HG03469 (cell line): Measurements from ENCODE around the gene SETD6.

Source experiments
- ATAC-seq: cut with Tn5 transposase; IDR thresholded peaks from one replicate; pipeline ENCODE4 v1.9.1; 2021; ENCODE audit warnings: mild to moderate bottlenecking, moderate library complexity, moderate number of reproducible peaks; ENCODE audit not compliant: unreplicated experiment

The SETD6 gene

DNA sequence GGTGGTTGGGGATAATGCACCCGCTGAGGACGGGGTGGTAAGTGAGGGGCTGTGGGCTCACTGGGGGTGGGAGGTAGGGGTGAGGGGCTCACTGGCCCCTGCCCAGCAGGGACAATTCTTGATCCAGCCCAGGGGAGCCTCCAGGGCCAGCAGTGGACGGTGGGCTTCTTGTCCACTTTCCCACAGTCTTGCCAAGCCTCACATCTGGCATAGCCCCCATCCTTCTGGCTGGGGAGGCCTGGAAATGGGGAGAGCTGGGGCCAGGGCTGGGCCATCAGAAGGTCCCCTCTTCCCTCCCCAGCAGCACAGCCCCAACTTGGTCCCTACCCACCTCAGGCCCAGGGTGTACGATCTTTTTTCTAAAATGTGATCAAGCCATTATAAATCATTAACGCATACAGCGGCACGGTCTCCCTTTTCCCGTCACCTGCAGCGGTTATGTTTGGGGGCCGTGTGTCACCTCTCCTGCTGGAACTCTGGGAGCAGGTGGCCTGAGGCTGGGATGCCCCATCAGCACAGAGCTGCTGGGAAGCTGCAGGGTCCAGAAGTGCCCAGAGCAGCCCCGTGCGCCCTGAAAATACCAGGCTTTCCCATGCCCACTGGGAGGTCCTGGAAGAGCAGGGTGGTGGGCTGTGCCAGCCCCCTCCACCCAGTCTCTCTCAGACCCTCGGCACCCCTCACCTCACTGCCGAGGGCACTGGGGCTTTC lies 7.2 kb upstream of the SETD6 start:
- no peak for ATAC-seq

DNA sequence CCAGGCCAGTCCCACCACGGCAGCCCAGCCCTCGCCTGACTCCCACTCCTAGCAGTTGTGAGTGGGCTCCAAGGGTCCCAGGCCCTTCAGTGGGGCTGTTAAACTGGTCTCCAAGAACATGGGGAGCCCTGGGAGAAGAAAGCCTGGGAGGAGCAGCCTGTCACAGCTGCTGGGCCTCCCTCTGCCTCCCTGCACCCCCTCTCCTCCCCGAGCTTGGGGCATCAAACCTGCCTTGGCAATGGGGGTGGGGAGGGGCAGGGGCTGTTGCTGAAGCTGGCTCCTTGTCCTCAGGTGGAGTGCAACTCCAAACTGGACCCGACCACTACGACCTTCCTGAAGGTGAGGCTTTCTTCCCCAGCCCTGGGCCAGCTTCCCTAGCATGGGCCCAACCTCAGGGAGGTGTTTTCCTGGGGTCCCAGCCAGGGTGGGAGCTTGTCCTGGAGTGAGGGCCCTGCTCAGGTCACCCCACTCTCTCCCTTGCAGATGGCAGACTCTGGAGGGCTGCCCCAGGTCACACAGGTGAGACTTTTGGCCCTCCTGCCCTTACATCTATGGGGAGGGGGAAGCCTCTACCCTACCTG lies 6.6 kb upstream of the SETD6 start:
- ATAC-seq, result no peak

- ATAC-seq, result no peak
These were observed 5.8 kb upstream of the SETD6 start for GRCh38 chr16:58509256-58510096.

GRCh38 chr16:58510097-58510775 lies 5.1 kb upstream of the SETD6 start:
- no peak for ATAC-seq

GRCh38 chr16:58510776-58511628 lies 4.3 kb upstream of the SETD6 start:
- ATAC-seq, result no peak

- ATAC-seq, result no peak
These were observed 3.1 kb upstream of the SETD6 start for GRCh38 chr16:58511933-58512815.

GRCh38 chr16:58513874-58514273 lies 1.4 kb upstream of the SETD6 start:
- ATAC-seq, result no peak

DNA sequence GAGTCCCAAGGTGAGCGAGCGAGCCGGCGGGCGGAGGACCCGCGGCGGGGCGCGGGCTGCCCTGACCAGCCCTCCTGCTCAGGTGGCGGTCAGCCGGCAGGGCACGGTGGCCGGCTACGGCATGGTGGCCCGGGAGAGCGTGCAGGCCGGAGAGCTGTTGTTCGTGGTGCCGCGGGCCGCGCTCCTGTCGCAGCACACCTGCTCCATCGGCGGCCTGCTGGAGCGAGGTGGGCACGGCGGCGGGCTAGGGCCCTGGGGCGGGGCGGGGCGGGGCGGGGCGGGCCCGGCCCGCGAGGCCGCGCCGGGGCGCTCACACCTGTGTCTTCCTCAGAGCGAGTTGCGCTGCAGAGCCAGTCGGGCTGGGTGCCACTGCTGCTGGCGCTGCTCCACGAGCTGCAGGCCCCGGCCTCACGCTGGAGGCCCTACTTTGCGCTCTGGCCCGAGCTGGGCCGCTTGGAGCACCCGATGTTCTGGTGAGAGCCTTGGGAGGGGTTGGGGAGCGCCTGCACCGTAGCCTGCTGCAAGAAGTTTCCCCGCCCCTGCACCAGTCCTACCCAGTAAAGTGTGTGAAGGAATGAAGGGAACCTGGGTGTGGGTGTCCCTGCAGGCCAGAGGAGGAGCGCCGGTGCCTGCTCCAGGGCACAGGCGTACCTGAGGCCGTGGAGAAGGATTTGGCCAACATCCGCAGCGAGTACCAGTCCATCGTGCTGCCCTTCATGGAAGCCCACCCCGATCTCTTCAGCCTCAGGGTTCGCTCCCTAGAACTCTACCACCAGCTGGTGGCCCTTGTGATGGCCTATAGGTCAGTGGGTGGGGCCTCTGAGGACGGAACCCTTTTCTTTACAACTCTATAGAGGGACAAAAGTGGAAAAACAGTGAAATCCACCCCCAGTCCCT lies 802 bp downstream of the SETD6 start:
- ATAC-seq, result peak; percentile 14

GRCh38 chr16:58516768-58517107 lies 1.4 kb downstream of the SETD6 start:
- ATAC-seq, result no peak

DNA sequence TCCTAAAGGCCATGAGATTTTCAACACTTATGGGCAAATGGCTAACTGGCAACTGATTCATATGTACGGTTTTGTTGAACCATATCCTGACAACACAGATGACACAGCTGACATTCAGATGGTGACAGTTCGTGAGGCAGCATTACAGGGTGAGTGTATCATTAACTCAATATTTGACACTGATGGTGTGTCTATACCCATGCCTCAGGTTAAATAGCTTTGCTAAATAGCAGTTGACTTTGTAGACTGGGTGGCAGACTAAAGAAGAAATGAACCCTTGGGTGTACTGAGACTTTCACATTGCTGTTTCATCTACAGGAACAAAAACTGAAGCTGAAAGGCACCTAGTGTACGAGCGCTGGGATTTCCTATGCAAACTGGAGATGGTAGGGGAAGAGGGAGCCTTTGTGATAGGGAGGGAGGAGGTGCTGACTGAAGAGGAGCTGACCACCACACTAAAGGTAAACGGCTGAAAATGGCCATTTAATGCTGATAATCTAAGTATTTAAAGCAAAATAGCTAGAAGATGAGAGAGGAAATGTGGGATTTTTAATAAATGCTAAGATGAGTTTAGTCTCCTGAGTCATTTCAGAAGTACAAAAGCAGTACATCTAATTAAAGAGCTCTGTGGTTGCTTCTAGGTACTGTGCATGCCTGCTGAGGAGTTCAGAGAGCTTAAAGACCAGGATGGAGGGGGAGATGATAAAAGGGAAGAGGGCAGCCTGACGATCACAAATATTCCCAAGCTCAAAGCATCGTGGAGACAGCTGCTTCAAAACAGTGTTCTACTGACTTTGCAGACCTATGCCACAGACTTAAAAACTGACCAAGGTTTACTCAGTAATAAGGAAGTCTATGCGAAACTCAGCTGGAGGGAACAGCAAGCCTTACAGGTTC lies 3.0 kb downstream of the SETD6 start:
- ATAC-seq, result peak; percentile 31

DNA sequence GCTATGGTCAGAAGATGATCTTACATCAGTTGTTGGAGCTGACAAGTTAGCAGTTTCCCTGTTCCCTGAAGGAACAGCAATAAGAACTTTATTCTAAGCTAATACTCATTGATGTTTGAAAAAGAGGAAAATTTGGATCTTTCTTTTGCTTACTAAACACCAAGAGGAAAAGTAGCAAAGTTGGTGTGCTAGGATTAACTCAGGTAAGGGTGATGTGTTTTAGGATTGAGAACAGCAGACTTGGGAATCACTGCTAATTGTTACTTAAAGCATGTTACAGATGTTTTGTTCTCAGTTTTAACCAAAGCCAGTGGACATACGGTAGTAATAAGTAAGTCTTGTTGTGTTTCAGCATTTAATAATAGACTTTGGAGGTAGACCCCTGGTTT lies 3.7 kb downstream of the SETD6 start:
- no peak for ATAC-seq

- no peak for ATAC-seq
These were observed 4.4 kb downstream of the SETD6 start for GRCh38 chr16:58519707-58520106.

- no peak for ATAC-seq
These were observed 14.9 kb downstream of the SETD6 start for GRCh38 chr16:58530179-58530578.

- no peak for ATAC-seq
These were observed 17.1 kb downstream of the SETD6 start for GRCh38 chr16:58532414-58532813.

DNA sequence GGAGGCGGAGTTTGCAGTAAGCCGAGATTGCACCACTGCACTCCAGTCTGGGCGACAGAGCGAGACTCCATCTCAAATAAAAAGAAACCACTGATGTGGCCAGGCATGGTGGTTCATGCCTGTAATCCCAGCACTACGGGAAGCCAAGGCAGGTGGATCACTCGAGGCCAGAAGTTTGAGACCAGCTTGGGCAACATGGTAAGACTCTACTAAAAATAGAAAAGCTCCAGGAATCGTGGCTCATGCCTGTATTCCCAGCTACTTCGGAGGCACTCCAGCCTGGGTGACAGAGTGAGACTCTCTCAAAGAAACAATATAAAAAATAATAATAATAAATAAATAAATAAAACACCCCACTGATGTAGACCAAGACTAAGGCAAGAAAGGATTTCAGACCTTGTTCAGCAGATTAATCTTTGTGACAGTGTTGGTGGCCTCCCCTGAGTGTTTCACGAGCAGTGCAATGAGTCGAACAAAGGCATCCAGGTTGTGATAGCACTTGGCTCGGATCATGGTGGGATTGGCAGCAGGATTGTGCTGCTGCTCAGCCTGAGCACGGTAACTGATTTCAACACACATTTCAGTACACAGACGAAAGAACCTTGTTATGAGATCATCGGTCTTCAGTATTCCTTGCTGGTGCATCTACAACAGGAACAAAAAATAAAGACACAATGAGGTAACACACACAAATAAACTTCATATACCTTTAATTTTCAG lies 18.6 kb downstream of the SETD6 start:
- no peak for ATAC-seq

DNA sequence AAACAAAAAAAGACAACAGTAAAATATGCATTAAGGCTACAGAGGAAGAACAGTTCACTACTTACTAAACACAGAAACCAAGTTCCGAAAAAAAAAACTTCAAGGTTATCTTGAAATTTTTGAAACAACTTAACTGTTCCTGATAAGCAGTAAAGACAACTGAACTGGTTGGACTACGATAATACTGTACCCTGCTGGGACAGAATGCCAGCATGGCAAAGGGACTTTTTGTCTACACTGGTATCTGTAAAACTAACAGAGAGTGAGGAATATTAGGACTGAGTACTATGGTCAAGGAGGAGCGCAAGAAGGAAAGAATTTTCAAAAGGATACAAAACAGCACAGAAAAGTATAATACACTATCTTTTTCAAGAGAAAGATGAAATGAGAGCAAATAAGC lies 19.8 kb downstream of the SETD6 start:
- ATAC-seq, result no peak

DNA sequence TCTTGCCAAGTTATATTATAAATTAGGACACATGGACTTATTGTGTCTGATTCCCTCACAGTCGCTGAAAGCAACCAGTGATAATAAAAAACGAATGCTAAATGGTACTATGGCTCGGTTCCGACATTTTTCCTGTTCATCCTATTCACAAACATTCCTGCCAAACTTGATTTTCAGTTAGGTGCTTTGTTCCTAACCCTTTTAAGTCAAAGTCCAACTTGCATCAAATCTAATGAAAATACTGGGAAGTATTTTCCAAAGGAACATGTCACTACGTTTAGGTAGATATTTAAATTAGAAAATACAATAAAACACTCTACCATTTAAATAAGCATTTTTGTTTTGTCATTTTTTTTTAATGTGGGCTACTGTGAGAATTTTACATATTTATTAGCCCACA lies 21.0 kb downstream of the SETD6 start:
- no peak for ATAC-seq
